Naive thymus-derived CD8-positive, alpha-beta T cell (primary cell): ENCODE results near the gene SH3BP4. TPM values are rescaled to one million over a fixed set of nuclear protein-coding genes. Genes with fewer than 3 reads are reported as not detected.

Experiments
- ATAC-seq, 2 donors: fragments of 150-1000 bp; cut with Tn5 transposase in 1 of 2; sonication (Bioruptor Pico), chemical (Tn5 transposase) in 1 of 2; 1 replicate in 1 of 2; 2 replicates in 1 of 2; pipeline ENCODE4 v1.10.0; 2021; ENCODE audit warnings: mild to moderate bottlenecking in 2 of 2, moderate library complexity in 2 of 2
- POLR2A ChIA-PET: fragments of 350-600 bp; sonication (Branson Sonifier 250); formaldehyde crosslinking; loops from one replicate; lab custom pipeline; 2021; ENCODE audit warnings: antibody characterized with exemption; lab: Charles Lee
- DNase-seq, 10 donors: peaks; one replicate each; pipeline versions ENCODE4 v3.0.0 to v3.0.0-alpha.2; 2020 to 2022
- H3K27ac Mint-ChIP-seq, 10 donors: one replicate each; pipeline ENCODE4 v1.8.0; 2020 to 2022; ENCODE audit warnings: mild to moderate bottlenecking in 10 of 10, mixed read lengths in 10 of 10, moderate library complexity in 4 of 10, inconsistent platforms in 1 of 10
- H3K27me3 Mint-ChIP-seq, 5 donors: one replicate each; pipeline ENCODE4 v1.8.0; 2021 to 2022; ENCODE audit warnings: mixed read lengths in 5 of 5
- H3K36me3 Mint-ChIP-seq, 3 donors: one replicate each; pipeline ENCODE4 v1.8.0; 2020 to 2022; ENCODE audit warnings: mixed read lengths in 3 of 3, mild to moderate bottlenecking in 2 of 3, inconsistent platforms in 1 of 3
- H3K4me1 Mint-ChIP-seq, 4 donors: one replicate each; pipeline ENCODE4 v1.8.0; 2021 to 2022; ENCODE audit warnings: mixed read lengths in 4 of 4
- H3K4me3 Mint-ChIP-seq, 10 donors: one replicate each; pipeline ENCODE4 v1.8.0; 2020 to 2022; ENCODE audit warnings: mild to moderate bottlenecking in 10 of 10, mixed read lengths in 10 of 10, moderate library complexity in 6 of 10, inconsistent platforms in 1 of 10
- H3K9me3 Mint-ChIP-seq, 9 donors: one replicate each; pipeline ENCODE4 v1.8.0; 2020 to 2022; ENCODE audit warnings: mixed read lengths in 9 of 9, mild to moderate bottlenecking in 3 of 9, inconsistent platforms in 1 of 9, moderate library complexity in 1 of 9
- polyA plus RNA-seq, 3 donors: library from polyadenylated mRNA; unstranded; fragments of 300-500 nt; fragmentation: Illumina TruSeq; gene quantifications; one replicate each; pipeline ENCODE4 v1.2.3, GENCODE V29; 2021
- total RNA-seq, 8 experiments: library from RNA in 2 of 8; stranded (reverse) in 2 of 8; gene quantifications; one replicate each; pipeline ENCODE4 v1.2.3 and lab custom pipeline; 2021 to 2026

SH3BP4 gene
- total and polyA plus RNA-seq, 5 experiments from 2014 or later, result 0.19 to 0.29 TPM; not detected in 3

DNA sequence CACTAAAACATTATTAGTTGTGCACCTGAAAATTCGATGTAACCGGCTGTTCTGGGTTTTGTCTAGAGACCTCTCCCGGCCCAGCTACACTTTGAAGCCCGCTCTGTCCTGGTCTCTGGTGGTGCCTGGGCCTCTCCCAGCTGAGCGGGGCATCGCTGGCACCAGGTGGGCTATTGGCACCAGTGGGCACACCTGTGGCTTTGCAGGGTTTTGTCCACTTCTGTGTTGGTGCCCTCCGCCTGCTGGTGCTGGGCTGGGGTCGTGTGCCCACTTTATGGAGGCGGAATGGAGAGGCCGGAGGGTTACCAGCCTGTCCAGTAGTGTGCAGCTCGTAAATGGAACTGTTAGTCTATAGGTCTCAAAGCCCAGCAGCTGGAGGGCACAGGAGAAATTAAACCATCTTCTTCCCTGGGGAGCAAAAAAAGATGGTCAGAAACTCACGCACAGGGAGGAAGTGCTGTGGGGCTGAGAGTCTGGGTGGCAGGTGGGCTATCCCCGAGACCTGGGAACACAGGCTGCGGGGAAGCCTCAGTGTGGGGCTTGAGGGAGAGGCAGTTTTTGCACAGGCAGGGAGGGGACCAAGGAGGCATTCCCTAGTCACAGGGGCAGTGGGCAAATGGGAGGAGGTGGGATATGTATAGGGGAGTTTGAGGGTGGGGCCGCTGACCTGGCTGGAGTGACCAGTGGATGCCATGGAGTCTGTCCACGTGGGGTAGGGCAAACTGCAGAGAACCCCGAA is 30.4 kb downstream of the SH3BP4 start:
- peaks cover 0 to 6% (median 3%) of the 10 kb centered on the region in 9 donors for H3K9me3 Mint-ChIP-seq
- ATAC-seq (no peak), DNase-seq (no peak)
- POLR2A ChIA-PET, result no interaction called here
- no peak overlapping the region for H3K27ac Mint-ChIP-seq
- peaks cover 0 to 10% (median 0%) of the 10 kb centered on the region in 5 donors for H3K27me3 Mint-ChIP-seq
- peaks cover 0 to 4% (median 0%) of the 10 kb centered on the region in 3 donors for H3K36me3 Mint-ChIP-seq
- H3K4me1 Mint-ChIP-seq, result peaks cover 0 to 8% (median under 1%) of the 10 kb centered on the region in 4 donors
- H3K4me3 Mint-ChIP-seq, result no peak overlapping the region

DNA sequence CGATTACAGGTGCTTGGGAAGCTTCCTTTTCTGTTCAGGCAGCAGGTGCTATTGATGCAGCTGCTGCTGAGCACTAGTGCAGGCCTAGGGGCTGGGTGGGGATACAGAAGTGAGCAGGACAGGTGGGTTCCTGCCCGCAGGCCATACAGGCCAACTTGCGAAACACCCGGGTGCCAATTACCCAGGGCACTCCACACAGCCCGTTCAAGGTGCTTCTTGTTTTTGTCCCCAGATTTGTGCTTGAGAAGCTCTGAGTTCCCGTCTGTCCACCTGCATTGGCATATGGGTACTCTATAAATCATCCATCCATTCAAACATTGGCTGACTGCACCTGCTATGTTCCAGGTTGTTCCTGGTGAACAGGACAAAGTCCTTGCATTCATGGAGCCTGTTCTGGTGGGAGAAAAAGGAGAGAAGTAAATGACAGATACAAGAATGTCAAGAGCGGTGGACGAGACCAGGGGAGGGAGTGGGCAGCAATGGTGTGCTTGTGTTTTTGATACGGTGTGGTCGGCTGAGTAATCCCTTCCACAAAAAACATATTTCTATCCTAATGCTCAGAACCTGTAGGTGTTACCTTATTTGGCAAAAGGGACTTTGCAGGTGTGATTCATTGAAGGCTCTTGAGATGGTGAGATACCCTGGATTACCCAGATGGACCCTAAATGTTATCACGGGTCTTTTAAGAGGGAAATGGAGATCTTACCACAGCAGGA is 31.4 kb downstream of the SH3BP4 start:
- ATAC-seq, result no peak
- Mint-ChIP-seq H3K36me3 (peaks cover 0 to 4% (median 0%) of the 10 kb centered on the region in 3 donors), H3K4me3 (no peak overlapping the region), H3K4me1 (peaks cover 0 to 8% (median under 1%) of the 10 kb centered on the region in 4 donors), H3K27ac (no peak overlapping the region), H3K27me3 (peaks cover 0 to 10% (median 0%) of the 10 kb centered on the region in 5 donors), H3K9me3 (peaks cover 0 to 6% (median 3%) of the 10 kb centered on the region in 9 donors)
- DNase-seq, result no peak
- POLR2A ChIA-PET, result no interaction called here

GRCh38 chr2:234985608-234986245 is 33.9 kb downstream of the SH3BP4 start:
- Mint-ChIP-seq H3K36me3 (peaks cover 0 to 4% (median 0%) of the 10 kb centered on the region in 3 donors), H3K27ac (no peak overlapping the region), H3K4me1 (peaks cover 0 to 5% (median 0%) of the 10 kb centered on the region in 4 donors), H3K27me3 (peaks cover 0 to 14% (median 0%) of the 10 kb centered on the region in 5 donors), H3K4me3 (no peak overlapping the region), H3K9me3 (peaks cover 0 to 6% (median 0%) of the 10 kb centered on the region in 9 donors)
- POLR2A ChIA-PET, result no interaction called here
- DNase-seq (no peak), ATAC-seq (no peak)

- POLR2A ChIA-PET, result no interaction called here
- Mint-ChIP-seq H3K27ac (no peak overlapping the region), H3K9me3 (peaks cover 0 to 6% (median 0%) of the 10 kb centered on the region in 9 donors), H3K4me3 (no peak overlapping the region), H3K27me3 (peaks cover 0 to 16% (median 3%) of the 10 kb centered on the region in 5 donors), H3K4me1 (peaks cover 0 to 4% (median 0%) of the 10 kb centered on the region in 4 donors), H3K36me3 (peaks cover 0 to under 1% (median 0%) of the 10 kb centered on the region in 3 donors)
- ATAC-seq, result no peak
- DNase-seq, result no peak
These were observed 34.6 kb downstream of the SH3BP4 start for GRCh38 chr2:234986390-234986789.

DNA sequence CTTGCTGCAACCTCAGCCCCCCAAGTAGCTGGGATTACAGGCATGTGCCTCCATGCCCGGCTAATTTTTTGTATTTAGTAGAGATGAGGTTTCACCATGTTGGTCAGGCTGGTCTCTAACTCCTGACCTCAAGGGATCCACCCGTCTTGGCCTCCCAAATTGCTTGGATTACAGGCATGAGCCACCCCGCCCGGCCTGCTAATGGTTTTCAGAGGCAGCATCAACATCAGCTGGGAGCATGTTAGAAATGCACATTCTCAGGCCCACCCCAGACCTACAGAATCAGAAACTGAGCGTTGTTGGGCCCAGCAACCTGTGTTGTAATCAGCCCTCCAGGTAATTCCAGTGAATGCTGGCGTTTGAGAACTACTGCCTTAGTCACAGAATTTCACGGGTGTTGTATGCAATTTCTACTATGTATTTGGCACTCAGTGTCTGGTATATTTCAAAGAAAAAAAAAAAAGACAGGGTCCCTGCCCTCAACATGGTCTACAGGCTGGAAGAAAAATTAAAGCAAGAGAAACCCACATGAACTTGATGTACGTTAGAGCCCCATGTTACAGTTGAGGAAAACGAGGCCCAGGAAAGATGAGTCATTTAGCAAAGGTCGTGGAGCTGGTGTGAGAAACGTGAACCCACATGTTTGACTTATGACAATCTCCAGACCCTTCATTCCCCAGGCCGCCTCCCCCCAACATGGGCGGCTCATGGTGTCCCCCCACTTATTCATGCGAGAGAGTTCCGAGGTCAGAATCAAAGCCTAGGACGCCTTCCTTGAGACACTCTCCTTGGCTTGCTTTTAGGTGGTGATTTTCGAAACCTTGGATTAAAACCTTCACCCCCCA is 35.3 kb downstream of the SH3BP4 start:
- POLR2A ChIA-PET, result no interaction called here
- ATAC-seq (no peak), DNase-seq (no peak)
- peaks cover 0 to 4% (median 0%) of the 10 kb centered on the region in 4 donors for H3K4me1 Mint-ChIP-seq
- no peak overlapping the region for H3K4me3 Mint-ChIP-seq
- peaks cover 0 to 6% (median 0%) of the 10 kb centered on the region in 9 donors for H3K9me3 Mint-ChIP-seq
- H3K36me3 Mint-ChIP-seq, result no peaks in the 10 kb centered on the region
- no peak overlapping the region for H3K27ac Mint-ChIP-seq
- peaks cover 0 to 15% (median 3%) of the 10 kb centered on the region in 5 donors for H3K27me3 Mint-ChIP-seq

GRCh38 chr2:234987754-234988153 is 35.9 kb downstream of the SH3BP4 start:
- DNase-seq (no peak), ATAC-seq (no peak)
- POLR2A ChIA-PET, result no interaction called here
- H3K4me3 Mint-ChIP-seq, result no peak overlapping the region
- H3K36me3 Mint-ChIP-seq, result no peaks in the 10 kb centered on the region
- peaks cover 0 to 4% (median 0%) of the 10 kb centered on the region in 4 donors for H3K4me1 Mint-ChIP-seq
- peaks cover 0 to 9% (median 5%) of the 10 kb centered on the region in 5 donors for H3K27me3 Mint-ChIP-seq
- peaks cover 0 to 6% (median 0%) of the 10 kb centered on the region in 9 donors for H3K9me3 Mint-ChIP-seq
- H3K27ac Mint-ChIP-seq, result no peak overlapping the region

- POLR2A ChIA-PET, result no interaction called here
- ATAC-seq (no peak), DNase-seq (no peak)
- no peaks in the 10 kb centered on the region for H3K36me3 Mint-ChIP-seq
- no peak overlapping the region for H3K4me3 Mint-ChIP-seq
- peaks cover 0 to 8% (median under 1%) of the 10 kb centered on the region in 4 donors for H3K4me1 Mint-ChIP-seq
- no peak overlapping the region for H3K27ac Mint-ChIP-seq
- peaks cover 0 to 8% (median 6%) of the 10 kb centered on the region in 5 donors for H3K27me3 Mint-ChIP-seq
- H3K9me3 Mint-ChIP-seq, result peaks cover 0 to 6% (median 0%) of the 10 kb centered on the region in 9 donors
These were observed 36.7 kb downstream of the SH3BP4 start for GRCh38 chr2:234988491-234988890.

DNA sequence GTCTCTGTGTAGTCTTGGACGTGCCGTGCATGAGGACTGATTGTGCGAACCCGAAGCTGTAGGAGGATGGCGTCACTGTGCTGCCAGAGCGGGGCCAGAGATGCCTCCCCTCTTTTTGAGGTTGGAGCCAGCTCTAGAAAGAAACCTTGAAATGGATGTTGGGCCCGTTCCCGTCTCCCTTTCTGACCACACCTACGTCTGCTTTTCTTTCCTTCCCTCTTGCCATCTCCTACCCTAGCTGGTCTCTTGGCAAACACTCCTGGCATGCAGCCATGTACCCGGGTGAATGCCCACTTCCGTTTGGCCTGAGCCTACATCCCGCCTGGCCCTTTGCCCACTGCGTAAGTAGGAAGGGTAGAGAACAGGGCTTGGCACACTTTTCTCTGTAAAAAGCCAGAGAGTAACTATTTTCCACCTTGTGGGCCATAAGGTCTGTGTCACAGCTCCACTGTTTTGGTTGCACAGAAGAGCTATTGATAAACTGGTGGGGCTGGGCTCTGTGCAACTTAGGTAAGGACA is 37.4 kb downstream of the SH3BP4 start:
- POLR2A ChIA-PET, result no interaction called here
- Mint-ChIP-seq H3K27ac (no peak overlapping the region), H3K4me1 (peaks cover 3 to 16% (median 3%) of the 10 kb centered on the region in 4 donors), H3K36me3 (no peaks in the 10 kb centered on the region), H3K4me3 (no peak overlapping the region), H3K27me3 (peaks cover 0 to 13% (median 6%) of the 10 kb centered on the region in 5 donors), H3K9me3 (peaks cover 0 to 6% (median 0%) of the 10 kb centered on the region in 9 donors)
- no peak for DNase-seq
- ATAC-seq, result no peak

GRCh38 chr2:234990300-234990699 is 38.5 kb downstream of the SH3BP4 start:
- POLR2A ChIA-PET, result no interaction called here
- peaks cover 0 to 17% (median 6%) of the 10 kb centered on the region in 5 donors for H3K27me3 Mint-ChIP-seq

GRCh38 chr2:234991290-234991689 is 39.5 kb downstream of the SH3BP4 start:
- no peak for DNase-seq

More at GRCh38 chr2:234990300-234990699, 38.5 kb downstream of the SH3BP4 start:
- Mint-ChIP-seq H3K9me3 (peaks cover 0 to 6% (median 0%) of the 10 kb centered on the region in 9 donors), H3K36me3 (no peaks in the 10 kb centered on the region), H3K27ac (no peak overlapping the region), H3K4me1 (peaks cover 3 to 20% (median 6%) of the 10 kb centered on the region in 4 donors), H3K4me3 (no peak overlapping the region)
- ATAC-seq, result no peak
- no peak for DNase-seq

DNA sequence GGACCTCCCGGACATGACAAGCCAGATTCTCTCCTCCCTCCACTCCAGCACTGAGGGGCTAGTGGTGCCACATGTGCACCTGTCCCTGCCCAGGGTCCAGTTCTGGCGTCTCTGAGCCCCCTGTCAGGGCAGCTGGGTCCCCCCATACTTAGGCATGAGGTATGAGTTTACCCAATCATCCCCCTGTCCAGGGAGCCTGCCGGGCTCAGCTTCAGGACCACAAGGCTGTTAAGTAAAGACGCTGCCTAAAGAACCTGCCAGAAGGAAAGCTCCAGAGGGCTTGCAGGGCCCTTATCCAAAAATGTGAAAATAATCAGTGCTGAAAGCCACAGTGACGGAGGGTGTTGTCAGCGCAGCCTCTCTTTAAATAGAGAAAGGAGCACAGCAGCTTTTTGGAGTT is 40.0 kb downstream of the SH3BP4 start:
- peaks cover 3 to 20% (median 6%) of the 10 kb centered on the region in 4 donors for H3K4me1 Mint-ChIP-seq
- no peak overlapping the region for H3K27ac Mint-ChIP-seq
- peaks cover 0 to 6% (median 0%) of the 10 kb centered on the region in 9 donors for H3K9me3 Mint-ChIP-seq
- H3K4me3 Mint-ChIP-seq, result no peak overlapping the region
- no peaks in the 10 kb centered on the region for H3K36me3 Mint-ChIP-seq
- POLR2A ChIA-PET, result no interaction called here
- DNase-seq (no peak), ATAC-seq (no peak)
- H3K27me3 Mint-ChIP-seq, result peaks cover 0 to 17% (median 6%) of the 10 kb centered on the region in 5 donors

More at GRCh38 chr2:234991290-234991689, 39.5 kb downstream of the SH3BP4 start:
- Mint-ChIP-seq H3K27me3 (peaks cover 0 to 17% (median 6%) of the 10 kb centered on the region in 5 donors), H3K4me3 (no peak overlapping the region), H3K36me3 (no peaks in the 10 kb centered on the region), H3K27ac (no peak overlapping the region), H3K9me3 (peaks cover 0 to 6% (median 0%) of the 10 kb centered on the region in 9 donors), H3K4me1 (peaks cover 3 to 20% (median 6%) of the 10 kb centered on the region in 4 donors)
- no peak for ATAC-seq
- POLR2A ChIA-PET, result no interaction called here
